HepG2 (cell line): ENCODE results near the gene LMOD3. TPM values are rescaled to one million over a fixed set of nuclear protein-coding genes. Genes with fewer than 3 reads are reported as not detected.

Source experiments
- ATAC-seq: fragments of 200-7000 bp; cut with Tn5 transposase; 3 replicates; pipeline ENCODE4 v1.9.1; 2020; ENCODE audit warnings: mild to moderate bottlenecking, moderate library complexity
- BruUV-seq: library from RNA; stranded (reverse); fragments of 400-500 nt; replicated peaks from 2 replicates; lab custom pipeline; 2021; lab: Mats Ljungman, UMichigan
- CTCF ChIA-PET: fragments of 300-600 bp; formaldehyde crosslinking; extraction: SDS; loops from one replicate; lab custom pipeline; 2021; ENCODE audit warnings: low total read pairs, inconsistent platforms, low intra/inter-chr PET ratio; lab: Yijun Ruan, JAX
- POLR2A ChIA-PET: fragments of 350-600 bp; sonication (Branson Sonifier 250); formaldehyde crosslinking; loops from one replicate; lab custom pipeline; 2020; ENCODE audit warnings: antibody characterized with exemption, inconsistent platforms; lab: Yijun Ruan, JAX
- DNase-seq: peaks from one replicate; pipeline ENCODE4 v3.0.0-alpha.2; 2015; ENCODE audit warnings: low spot score
- FAIRE-seq: peaks from 3 replicates; lab custom pipeline; 2011; peaks lifted over from hg19 to GRCh38; lab: Jason Lieb, UNC
- H2AFZ ChIP-seq: one replicate; pipeline ENCODE4 v1.6.1; 2011; ENCODE audit warnings: low read length, inconsistent platforms
- H3K27ac ChIP-seq: fragments of 300-600 bp; 3 replicates; pipeline ENCODE4 v1.8.0; 2011; ENCODE audit warnings: mixed run types, mild to moderate bottlenecking, mixed read lengths, low read length, inconsistent platforms; ENCODE audit not compliant: insufficient read depth; ENCODE audit errors: extremely low read length
- H3K27me3 ChIP-seq, 2 experiments: fragments of 200-600 bp in 1 of 2; 2 replicates in 1 of 2; 3 replicates in 1 of 2; pipeline versions ENCODE4 v1.6.0 to v1.8.0; 2011; ENCODE audit warnings: low read length in 2 of 2, mild to moderate bottlenecking in 2 of 2, moderate library complexity in 2 of 2, inconsistent platforms in 1 of 2; ENCODE audit not compliant: insufficient read depth in 2 of 2, control insufficient read depth in 1 of 2
- H3K36me3 ChIP-seq, 2 experiments: fragments of 200-600 bp in 1 of 2; replicated peaks in 1 of 2; 2 replicates in 1 of 2; 3 replicates in 1 of 2; pipeline versions ENCODE4 v1.5.1 to v1.8.0; 2011; ENCODE audit warnings: low read length in 2 of 2, inconsistent platforms in 1 of 2; ENCODE audit not compliant: insufficient read depth in 2 of 2, control insufficient read depth in 1 of 2
- H3K4me1 ChIP-seq: 2 replicates; pipeline ENCODE4 v1.5.1; 2012; ENCODE audit warnings: low read length, inconsistent platforms; ENCODE audit not compliant: insufficient read depth
- H3K4me2 ChIP-seq: 2 replicates; pipeline ENCODE4 v1.6.0; 2011; ENCODE audit warnings: low read depth, low read length, inconsistent platforms
- H3K4me3 ChIP-seq, 3 experiments: fragments of 200-600 bp in 1 of 3; sonication (generic), shearing (Covaris generic) in 1 of 3; replicated peaks in 1 of 3; 2 replicates each; pipeline ENCODE4 v1.5.1; 2011 to 2016; ENCODE audit warnings: low read length in 3 of 3, inconsistent platforms in 2 of 3, low read depth in 2 of 3, mild to moderate bottlenecking in 2 of 3, control low read depth in 1 of 3, mixed read lengths in 1 of 3; ENCODE audit not compliant: insufficient read depth in 1 of 3
- H3K79me2 ChIP-seq: one replicate; pipeline ENCODE4 v1.6.1; 2011; ENCODE audit warnings: low read length, inconsistent platforms; ENCODE audit not compliant: insufficient read depth
- H3K9ac ChIP-seq: 2 replicates; pipeline ENCODE4 v1.6.0; 2011; ENCODE audit warnings: mild to moderate bottlenecking, low read depth, low read length, inconsistent platforms; ENCODE audit not compliant: insufficient read depth
- H3K9me3 ChIP-seq: 2 replicates; pipeline ENCODE4 v1.5.1; 2012; ENCODE audit warnings: mild to moderate bottlenecking, low read length
- H4K20me1 ChIP-seq: 2 replicates; pipeline ENCODE4 v1.6.0; 2011; ENCODE audit warnings: inconsistent platforms, mild to moderate bottlenecking, low read length, moderate library complexity; ENCODE audit not compliant: insufficient read depth
- BCL3 ChIP-seq: sonication (generic); formaldehyde crosslinking; IDR thresholded peaks from 2 replicates; pipeline ENCODE4 v1.5.1; 2020; ENCODE audit warnings: mild to moderate bottlenecking, missing genetic modification reagents, moderate library complexity
- CEBPB ChIP-seq: IDR thresholded peaks from 2 replicates; pipeline ENCODE4 v1.6.1; 2011; ENCODE audit warnings: low read depth, low read length, improper control_type of control experiment, borderline replicate concordance
- ETV6 ChIP-seq: sonication (generic); formaldehyde crosslinking; conservative IDR thresholded peaks from 2 replicates; pipeline ENCODE4 v1.4.0; 2020; ENCODE audit warnings: missing genetic modification reagents
- GABPB1 ChIP-seq: IDR thresholded peaks from 2 replicates; pipeline ENCODE4 v1.6.1; 2016; ENCODE audit warnings: mild to moderate bottlenecking, missing genetic modification reagents, moderate library complexity, missing compliant biosample characterization
- ISX ChIP-seq: sonication (generic); formaldehyde crosslinking; conservative IDR thresholded peaks from 2 replicates; pipeline ENCODE4 v1.5.0; 2020; ENCODE audit warnings: missing genetic modification reagents
- KMT2B ChIP-seq: IDR thresholded peaks from 2 replicates; pipeline ENCODE4 v1.6.1; 2016; ENCODE audit warnings: missing genetic modification reagents, missing compliant biosample characterization
- PRMT3 ChIP-seq: sonication (generic); formaldehyde crosslinking; IDR thresholded peaks from 2 replicates; pipeline ENCODE4 v1.8.1; 2022; ENCODE audit warnings: low read depth, mild to moderate bottlenecking, moderate library complexity, missing genetic modification reagents, borderline replicate concordance
- REST ChIP-seq, 2 experiments: IDR thresholded peaks; 2 replicates each; pipeline ENCODE4 v1.6.1; 2011 to 2012; ENCODE audit warnings: low read length in 2 of 2, borderline replicate concordance in 1 of 2, low read depth in 1 of 2, mild to moderate bottlenecking in 1 of 2, moderate library complexity in 1 of 2
- REXO4 ChIP-seq: sonication (generic); formaldehyde crosslinking; IDR thresholded peaks from 2 replicates; pipeline ENCODE4 v1.8.0; 2022; ENCODE audit warnings: missing genetic modification reagents, mild to moderate bottlenecking, borderline replicate concordance
- SYNCRIP ChIP-seq: fragments of 200-400 bp; formaldehyde crosslinking; IDR thresholded peaks from 2 replicates; pipeline ENCODE4 v1.6.1; 2018; ENCODE audit warnings: mild to moderate bottlenecking, low read depth, low read length; ENCODE audit not compliant: insufficient read depth
- ZFP1 ChIP-seq: IDR thresholded peaks from 2 replicates; pipeline ENCODE4 v1.6.1; 2016
- ZNF333 ChIP-seq: sonication (generic); formaldehyde crosslinking; IDR thresholded peaks from 2 replicates; pipeline ENCODE4 v1.4.0; 2020; ENCODE audit warnings: mild to moderate bottlenecking, missing genetic modification reagents, borderline replicate concordance
- ZNF343 ChIP-seq: sonication (generic); formaldehyde crosslinking; IDR thresholded peaks from 2 replicates; pipeline ENCODE4 v1.4.0; 2020; ENCODE audit warnings: mild to moderate bottlenecking, missing genetic modification reagents
- ZNF839 ChIP-seq: sonication (generic); formaldehyde crosslinking; IDR thresholded peaks from 2 replicates; pipeline ENCODE4 v1.4.0; 2020; ENCODE audit warnings: missing genetic modification reagents, mild to moderate bottlenecking, borderline replicate concordance
- WGBS: methylation state at CpG from one replicate; pipeline ENCODE4 v1.1.6; 2017; ENCODE audit warnings: low lambda C conversion rate; 5-methylcytosine and 5-hydroxymethylcytosine counted together
- in situ Hi-C: cut with HindIII; loops from 2 replicates; pipeline ENCODE4 v1.10.0; 2017; ENCODE audit warnings: low pct_unique_long_range_greater_than_20kb; ENCODE audit not compliant: extremely low pct_ligation_motif_present
- intact Hi-C: fragments of 100-400 bp; cut with micrococcal nuclease; formaldehyde crosslinking; loops from one replicate; pipeline ENCODE4 v1.10.0; 2022; ENCODE audit not compliant: unreplicated experiment
- polyA plus RNA-seq, 8 experiments: library from polyadenylated mRNA; depleted of rRNA in 3 of 8; stranded (reverse) in 7 of 8; unstranded in 1 of 8; fragments of >200 nt; fragmentation: Illumina TruSeq in 4 of 8; extraction: Trizol in 4 of 8; gene quantifications; 2 replicates each; pipeline versions ENCODE4 v1.2.1 to v1.2.3, GENCODE V29; 2011 to 2016; ENCODE audit warnings: low read depth in 4 of 8, missing spikeins in 1 of 8, mixed read lengths in 1 of 8; ENCODE audit not compliant: insufficient read depth in 1 of 8
- total RNA-seq, 5 experiments: library from RNA; depleted of rRNA; stranded (reverse); fragments of >200 nt; fragmentation: Illumina TruSeq; extraction: Trizol; gene quantifications; 2 replicates each; pipeline ENCODE4 v1.2.3, GENCODE V29; 2016; ENCODE audit warnings: low read depth in 1 of 5

The LMOD3 gene
- total and polyA plus RNA-seq, 2 of the 13 experiments (the other 11 are each of a cell fraction or from before 2014, with no cell fraction given), result not detected

- DNase-seq (no peak), FAIRE-seq (no peak), ATAC-seq (no peak)
- intact Hi-C loops, result no loop called here
- peaks cover 0 to 5% of the 10 kb centered on the region in 2 experiments; a peak in 1 of 5 replicates for H3K27me3 ChIP-seq
- no peak overlapping the region for H3K9ac ChIP-seq
- no peak overlapping the region for H3K4me3 ChIP-seq
- no peaks in the 10 kb centered on the region for H3K36me3 ChIP-seq
- no peak overlapping the region for H3K4me2 ChIP-seq
- no peaks in the 10 kb centered on the region for H3K9me3 ChIP-seq
- ChIA-PET CTCF (no interaction called here), POLR2A (no interaction called here)
- BruUV-seq, result no TSS peak
- no peaks in the 10 kb centered on the region for H3K79me2 ChIP-seq
- no peak overlapping the region for H3K27ac ChIP-seq
- 37% methylated on average over 6 of the region's 6 CpGs for WGBS
- H2AFZ ChIP-seq, result no peak overlapping the region
- in situ Hi-C loops, result loop anchor here (25.0 kb wide), 1 partner anchor 543 kb away; no protein-coding TSS in a partner anchor
- H4K20me1 ChIP-seq, result no peaks in the 10 kb centered on the region
- H3K4me1 ChIP-seq, result no peaks in the 10 kb centered on the region
- no peak for TF ChIP-seq ISX (CRISPR knock-in tag)
- TF ChIP-seq CEBPB, result peak; percentile 65; the same call in 1 of the 2 replicates
Observed at GRCh38 chr3:69119138-69119537, 3.3 kb downstream of the LMOD3 start.

GRCh38 chr3:69118555-69118954, 3.8 kb downstream of the LMOD3 start:
- DNase-seq (no peak), ATAC-seq (no peak), FAIRE-seq (no peak)
- H4K20me1 ChIP-seq, result no peaks in the 10 kb centered on the region
- H3K79me2 ChIP-seq, result no peaks in the 10 kb centered on the region
- no peaks in the 10 kb centered on the region for H3K36me3 ChIP-seq
- no peaks in the 10 kb centered on the region for H3K4me1 ChIP-seq
- CTCF ChIA-PET, result no interaction called here
- no peak overlapping the region for H3K9ac ChIP-seq
- H2AFZ ChIP-seq, result no peak overlapping the region
- TF ChIP-seq BCL3 (no peak), REXO4 (no peak), ZNF333 (CRISPR knock-in tag) (no peak), ZNF343 (CRISPR knock-in tag) (no peak), GABPB1 (CRISPR knock-in tag) (no peak), KMT2B (CRISPR knock-in tag) (no peak), REST (IDR thresholded peaks at IDR 0.05; ENCODE audit: borderline replicate concordance in 1 of 2, low read depth in 1 of 2, low read length in 2 of 2) (no peak), PRMT3 (no peak), ZFP1 (no peak), ZNF839 (CRISPR knock-in tag) (no peak), SYNCRIP (no peak), ETV6 (no peak)
- H3K4me2 ChIP-seq, result no peak overlapping the region
- H3K9me3 ChIP-seq, result no peaks in the 10 kb centered on the region
- peaks cover 0 to 5% of the 10 kb centered on the region in 2 experiments; a peak in 1 of 5 replicates for H3K27me3 ChIP-seq
- in situ Hi-C loops, result loop anchor here (25.0 kb wide), 1 partner anchor 544 kb away; no protein-coding TSS in a partner anchor
- POLR2A ChIA-PET, result no interaction called here
- intact Hi-C loops, result no loop called here
- H3K4me3 ChIP-seq, result no peak overlapping the region
- WGBS, result 46% methylated on average over 10 of the region's 12 CpGs
- no peak overlapping the region for H3K27ac ChIP-seq
- BruUV-seq, result no TSS peak
